Neural cell (in vitro differentiated cells): Measurements from ENCODE around the gene CCL15. TPM values are rescaled to one million over a fixed set of nuclear protein-coding genes. Genes with fewer than 3 reads are reported as not detected.

Experiments
- H2AFZ ChIP-seq: fragments of 200-600, 300-800 bp; sonication (generic), shearing (Covaris generic); 2 replicates; pipeline ENCODE4 v1.6.0; 2014; ENCODE audit warnings: low read depth, mild to moderate bottlenecking, antibody characterized with exemption, low read length, moderate library complexity
- H3F3A ChIP-seq: fragments of 200-600 bp; shearing (Covaris generic); 2 replicates; pipeline ENCODE4 v1.6.1; 2016; ENCODE audit warnings: mild to moderate bottlenecking, moderate library complexity, mixed read lengths, antibody characterized with exemption, low read length; ENCODE audit not compliant: insufficient read depth, poor library complexity, severe bottlenecking
- H3K27ac ChIP-seq: fragments of 200-600, 300-800 bp; sonication (generic), shearing (Covaris generic); 2 replicates; pipeline ENCODE4 v1.5.1; 2014; ENCODE audit warnings: mild to moderate bottlenecking, low read length, moderate library complexity
- H3K27me3 ChIP-seq: fragments of 300-800, 200-600 bp; sonication (generic), shearing (Covaris generic); 2 replicates; pipeline ENCODE4 v1.6.0; 2014; ENCODE audit warnings: mild to moderate bottlenecking, low read depth, low read length, moderate library complexity; ENCODE audit not compliant: insufficient read depth
- H3K36me3 ChIP-seq: fragments of 300-800, 200-600 bp; sonication (generic), shearing (Covaris generic); 2 replicates; pipeline ENCODE4 v1.5.1; 2014; ENCODE audit warnings: mild to moderate bottlenecking, antibody characterized with exemption, low read length, moderate library complexity; ENCODE audit not compliant: insufficient read depth
- H3K4me2 ChIP-seq: fragments of 300-800, 200-600 bp; sonication (generic), shearing (Covaris generic); 2 replicates; pipeline ENCODE4 v1.6.0; 2014; ENCODE audit warnings: mild to moderate bottlenecking, low read length
- H3K4me3 ChIP-seq: fragments of 300-800, 200-600 bp; sonication (generic), shearing (Covaris generic); 2 replicates; pipeline ENCODE4 v1.5.1; 2014; ENCODE audit warnings: mild to moderate bottlenecking, low read length, moderate library complexity
- H3K79me2 ChIP-seq: fragments of 200-600 bp; shearing (Covaris generic); replicated peaks from 2 replicates; pipeline ENCODE4 v1.6.0; 2014; ENCODE audit warnings: mild to moderate bottlenecking, low read length, moderate library complexity; ENCODE audit not compliant: insufficient read depth
- H3K9ac ChIP-seq: fragments of 300-800, 200-600 bp; sonication (generic), shearing (Covaris generic); 2 replicates; pipeline ENCODE4 v1.6.1; 2016; ENCODE audit warnings: mild to moderate bottlenecking, low read length, mixed read lengths
- H3K9me2 ChIP-seq: fragments of 200-600 bp; shearing (Covaris generic); 2 replicates; pipeline ENCODE4 v1.6.1; 2016; ENCODE audit warnings: mild to moderate bottlenecking, low read length, mixed read lengths; ENCODE audit not compliant: insufficient read depth
- H3K9me3 ChIP-seq: fragments of 200-600, 300-800 bp; sonication (generic), shearing (Covaris generic); 2 replicates; pipeline ENCODE4 v1.6.1; 2016; ENCODE audit warnings: mild to moderate bottlenecking, mixed run types, low read length, moderate library complexity, mixed read lengths
- H4K20me1 ChIP-seq: fragments of 200-600 bp; shearing (Covaris generic); 2 replicates; pipeline ENCODE4 v1.6.1; 2016; ENCODE audit warnings: mild to moderate bottlenecking, mixed run types; ENCODE audit not compliant: insufficient read depth
- CTCF ChIP-seq: fragments of 450-650 bp; IDR thresholded peaks from 2 replicates; pipeline ENCODE4 v1.5.1; 2014; ENCODE audit warnings: antibody characterized with exemption, mild to moderate bottlenecking, moderate library complexity; ENCODE audit not compliant: poor library complexity, severe bottlenecking
- EP300 ChIP-seq: fragments of 450-650 bp; conservative IDR thresholded peaks from 2 replicates; pipeline ENCODE4 v1.6.1; 2014; ENCODE audit warnings: antibody characterized with exemption, mild to moderate bottlenecking, moderate library complexity; ENCODE audit not compliant: poor library complexity, severe bottlenecking
- EZH2 ChIP-seq: fragments of 200-600, 300-800 bp; shearing (Covaris generic), sonication (generic); IDR thresholded peaks from 2 replicates; pipeline ENCODE4 v1.6.1; 2014; ENCODE audit warnings: antibody characterized with exemption, low read length, borderline replicate concordance, mild to moderate bottlenecking; ENCODE audit not compliant: insufficient read depth, poor library complexity, severe bottlenecking
- MXI1 ChIP-seq: fragments of 450-650 bp; conservative IDR thresholded peaks from 2 replicates; pipeline ENCODE4 v1.6.1; 2014; ENCODE audit warnings: antibody characterized with exemption, mild to moderate bottlenecking; ENCODE audit not compliant: poor library complexity, severe bottlenecking
- POLR2AphosphoS5 ChIP-seq: IDR thresholded peaks from 2 replicates; pipeline ENCODE4 v1.6.1; 2012
- RAD21 ChIP-seq: fragments of 450-650 bp; conservative IDR thresholded peaks from 2 replicates; pipeline ENCODE4 v1.6.1; 2014; ENCODE audit warnings: antibody characterized with exemption, mild to moderate bottlenecking, moderate library complexity
- REST ChIP-seq: IDR thresholded peaks from 2 replicates; pipeline ENCODE4 v1.6.1; 2012; ENCODE audit warnings: borderline replicate concordance
- SMC3 ChIP-seq: fragments of 450-650 bp; conservative IDR thresholded peaks from 2 replicates; pipeline ENCODE4 v1.6.1; 2014; ENCODE audit warnings: antibody characterized with exemption, mild to moderate bottlenecking, moderate library complexity; ENCODE audit not compliant: poor library complexity
- TAF1 ChIP-seq: IDR thresholded peaks from 2 replicates; pipeline ENCODE4 v1.6.1; 2012; ENCODE audit warnings: low read depth
- polyA plus RNA-seq: library from polyadenylated mRNA; depleted of rRNA; stranded (reverse); fragments of >200 nt; gene quantifications from 2 replicates; pipeline ENCODE4 v1.2.3, GENCODE V29; 2014

Gene CCL15
- polyA plus RNA-seq, 1 donor from 2014 or later, result not detected

- Histone ChIP-seq H3K36me3 (no peaks in the 10 kb centered on the region), H3K9ac (no peak overlapping the region), H3K4me3 (no peak overlapping the region), H3K9me2 (no peaks in the 10 kb centered on the region), H3F3A (no peaks in the 10 kb centered on the region), H3K27ac (no peak overlapping the region), H2AFZ (no peak overlapping the region), H3K79me2 (no peaks in the 10 kb centered on the region), H3K27me3 (no peaks in the 10 kb centered on the region), H3K4me2 (no peak overlapping the region), H4K20me1 (no peaks in the 10 kb centered on the region), H3K9me3 (no peaks in the 10 kb centered on the region)
- TF ChIP-seq SMC3 (no peak), EZH2 (no peak), TAF1 (no peak), REST (no peak), MXI1 (no peak), POLR2AphosphoS5 (no peak), RAD21 (no peak), CTCF (no peak)
Measured at GRCh38 chr17:35965272-35965671, 36.1 kb downstream of the CCL15 start.

GRCh38 chr17:35963663-35964062 is 37.7 kb downstream of the CCL15 start:
- H3K4me2 ChIP-seq, result no peak overlapping the region
- no peak overlapping the region for H3K9ac ChIP-seq
- no peaks in the 10 kb centered on the region for H3F3A ChIP-seq
- H3K27ac ChIP-seq, result no peak overlapping the region
- no peaks in the 10 kb centered on the region for H3K36me3 ChIP-seq
- no peaks in the 10 kb centered on the region for H3K9me3 ChIP-seq
- no peak overlapping the region for H2AFZ ChIP-seq
- no peaks in the 10 kb centered on the region for H3K79me2 ChIP-seq
- H3K27me3 ChIP-seq, result no peaks in the 10 kb centered on the region
- no peaks in the 10 kb centered on the region for H3K9me2 ChIP-seq
- H3K4me3 ChIP-seq, result no peak overlapping the region
- TF ChIP-seq EZH2 (no peak), EP300 (no peak), MXI1 (no peak)
- no peaks in the 10 kb centered on the region for H4K20me1 ChIP-seq

GRCh38 chr17:35953720-35954119 is 47.6 kb downstream of the CCL15 start:
- Histone ChIP-seq H3K27ac (no peak overlapping the region), H3K9me3 (no peaks in the 10 kb centered on the region), H2AFZ (no peak overlapping the region), H3K4me3 (no peak overlapping the region), H3K9me2 (no peaks in the 10 kb centered on the region), H4K20me1 (no peaks in the 10 kb centered on the region), H3K4me2 (no peak overlapping the region), H3K9ac (no peak overlapping the region), H3K79me2 (no peaks in the 10 kb centered on the region), H3F3A (no peaks in the 10 kb centered on the region), H3K36me3 (no peaks in the 10 kb centered on the region), H3K27me3 (no peaks in the 10 kb centered on the region)
- TF ChIP-seq SMC3 (no peak), EP300 (no peak), CTCF (no peak), REST (no peak), EZH2 (no peak), MXI1 (no peak), TAF1 (no peak), POLR2AphosphoS5 (no peak), RAD21 (no peak)
